HCT116 (cell line): ENCODE data around the gene FAM110D. TPM values are rescaled to one million over a fixed set of nuclear protein-coding genes. Genes with fewer than 3 reads are reported as not detected.

Source experiments
- ATAC-seq: fragments of 200-7000 bp; cut with Tn5 transposase; 2 replicates; pipeline ENCODE4 v1.9.1; 2020; ENCODE audit warnings: mild to moderate bottlenecking, moderate library complexity
- BruUV-seq: library from RNA; stranded (reverse); fragments of 400-500 nt; replicated peaks from 2 replicates; lab custom pipeline; 2021; lab: Mats Ljungman, UMichigan
- CTCF ChIA-PET: fragments of 300-600 bp; sonication (Branson Sonifier 250); formaldehyde crosslinking; loops from one replicate; lab custom pipeline; 2021; ENCODE audit warnings: antibody characterized with exemption; lab: Charles Lee
- POLR2A ChIA-PET: fragments of 300-600, 350-600 bp; sonication (Branson Sonifier 250); formaldehyde crosslinking; loops from one replicate; lab custom pipeline; 2021; ENCODE audit warnings: antibody characterized with exemption; lab: Charles Lee
- RAD21 ChIA-PET, 2 experiments: fragments of 300-600 bp; sonication (Branson Sonifier 250); formaldehyde crosslinking; loops; one replicate each; lab custom pipeline; 2023; ENCODE audit warnings: low total read pairs in 2 of 2; ENCODE audit not compliant: uncharacterized antibody in 2 of 2, unreplicated experiment in 2 of 2, low non-redundant PET in 1 of 2; lab: Charles Lee
- DNase-seq: peaks from one replicate; pipeline ENCODE4 v3.0.0-alpha.2; 2010; ENCODE audit warnings: low read depth, low spot score
- H2AFZ ChIP-seq: fragments of 200-600 bp; shearing (Covaris generic), sonication (generic); 2 replicates; pipeline ENCODE4 v1.6.1; 2017; ENCODE audit warnings: low read depth, mixed run types, mixed read lengths, antibody characterized with exemption, low read length; ENCODE audit not compliant: poor library complexity, severe bottlenecking
- H3K27ac ChIP-seq: 2 replicates; pipeline ENCODE4 v1.5.1; 2012; ENCODE audit warnings: low read depth, low read length
- H3K27me3 ChIP-seq: fragments of 200-600 bp; sonication (generic); 2 replicates; pipeline ENCODE4 v1.6.1; 2016; ENCODE audit warnings: mixed run types, low read length, mixed read lengths; ENCODE audit not compliant: insufficient read depth
- H3K36me3 ChIP-seq, 2 experiments: fragments of 200-500 bp in 1 of 2; fragments of 200-600 bp in 1 of 2; sonication (Bioruptor generic) in 1 of 2; sonication (generic) in 1 of 2; 2 replicates each; pipeline versions ENCODE4 v1.5.1 to v1.6.1; 2014 to 2016; ENCODE audit warnings: low read length in 2 of 2, inconsistent platforms in 1 of 2, mixed read lengths in 1 of 2, mixed run types in 1 of 2; ENCODE audit not compliant: insufficient read depth in 2 of 2, control insufficient read depth in 1 of 2
- H3K4me1 ChIP-seq, 2 experiments: fragments of 200-600 bp in 1 of 2; sonication (generic) in 1 of 2; 2 replicates each; pipeline versions ENCODE4 v1.5.1 to v1.6.1; 2012 to 2017; ENCODE audit warnings: low read length in 2 of 2, inconsistent platforms in 1 of 2, mild to moderate bottlenecking in 1 of 2, mixed read lengths in 1 of 2, mixed run types in 1 of 2, moderate library complexity in 1 of 2; ENCODE audit not compliant: insufficient read depth in 2 of 2, control insufficient read depth in 1 of 2
- H3K4me2 ChIP-seq: fragments of 200-600 bp; sonication (generic); 2 replicates; pipeline ENCODE4 v1.6.1; 2017; ENCODE audit warnings: mixed run types, low read length, mixed read lengths
- H3K4me3 ChIP-seq, 2 experiments: fragments of 200-600 bp in 1 of 2; sonication (generic) in 1 of 2; replicated peaks in 1 of 2; 2 replicates each; pipeline ENCODE4 v1.5.1; 2011 to 2016; ENCODE audit warnings: low read length in 2 of 2, control low read depth in 1 of 2, low read depth in 1 of 2, mild to moderate bottlenecking in 1 of 2, mixed read lengths in 1 of 2, mixed run types in 1 of 2
- H3K79me2 ChIP-seq: fragments of 200-600 bp; sonication (generic); 2 replicates; pipeline ENCODE4 v1.6.1; 2017; ENCODE audit warnings: mild to moderate bottlenecking, mixed run types, low read length, moderate library complexity, mixed read lengths; ENCODE audit not compliant: insufficient read depth
- H3K9ac ChIP-seq: fragments of 200-600 bp; sonication (generic); 2 replicates; pipeline ENCODE4 v1.6.1; 2016; ENCODE audit warnings: low read length, mixed read lengths
- H3K9me2 ChIP-seq: fragments of 200-600 bp; sonication (generic), shearing (Covaris generic); 2 replicates; pipeline ENCODE4 v1.6.1; 2017; ENCODE audit warnings: mixed run types, mild to moderate bottlenecking, moderate library complexity; ENCODE audit not compliant: insufficient read depth
- H3K9me3 ChIP-seq, 2 experiments: fragments of 200-500 bp in 1 of 2; fragments of 200-600 bp in 1 of 2; sonication (Bioruptor generic) in 1 of 2; sonication (generic) in 1 of 2; 2 replicates each; pipeline ENCODE4 v1.6.1; 2014 to 2017; ENCODE audit warnings: low read length in 2 of 2, mixed read lengths in 2 of 2, inconsistent platforms in 1 of 2, low read depth in 1 of 2, mild to moderate bottlenecking in 1 of 2, mixed run types in 1 of 2, moderate library complexity in 1 of 2; ENCODE audit not compliant: control insufficient read depth in 1 of 2, insufficient read depth in 1 of 2
- H4K20me1 ChIP-seq: fragments of 200-600 bp; sonication (generic), shearing (Covaris generic); 2 replicates; pipeline ENCODE4 v1.6.1; 2017; ENCODE audit warnings: mixed run types, mild to moderate bottlenecking, moderate library complexity; ENCODE audit not compliant: insufficient read depth
- CBX3 ChIP-seq: IDR thresholded peaks from 2 replicates; pipeline ENCODE4 v1.6.1; 2012; ENCODE audit warnings: low read depth
- CEBPB ChIP-seq: IDR thresholded peaks from 2 replicates; pipeline ENCODE4 v1.6.1; 2012; ENCODE audit warnings: low read depth
- EGR1 ChIP-seq: IDR thresholded peaks from 2 replicates; pipeline ENCODE4 v1.6.1; 2012; ENCODE audit warnings: low read depth
- ELF1 ChIP-seq: IDR thresholded peaks from 2 replicates; pipeline ENCODE4 v1.6.1; 2012; ENCODE audit warnings: low read depth, borderline replicate concordance
- EZH2 ChIP-seq: fragments of 200-600 bp; sonication (generic); IDR thresholded peaks from 2 replicates; pipeline ENCODE4 v1.6.1; 2017; ENCODE audit warnings: antibody characterized with exemption, mixed run types
- EZH2phosphoT487 ChIP-seq: fragments of 200-600 bp; IDR thresholded peaks from 2 replicates; pipeline ENCODE4 v1.6.1; 2018; ENCODE audit warnings: antibody characterized with exemption, borderline replicate concordance
- POLR2A ChIP-seq: IDR thresholded peaks from 2 replicates; pipeline ENCODE4 v1.7.0; 2011; ENCODE audit warnings: borderline replicate concordance; ENCODE audit not compliant: insufficient read depth, insufficient read length; ENCODE audit errors: extremely low read depth
- POLR2AphosphoS5 ChIP-seq: IDR thresholded peaks from 2 replicates; pipeline ENCODE4 v1.6.1; 2011; ENCODE audit warnings: mild to moderate bottlenecking, low read depth, low read length, moderate library complexity
- SRF ChIP-seq: IDR thresholded peaks from 2 replicates; pipeline ENCODE4 v1.6.1; 2012; ENCODE audit warnings: low read depth
- TCF7L2 ChIP-seq: IDR thresholded peaks from 2 replicates; pipeline ENCODE4 v1.7.0; 2011; ENCODE audit warnings: borderline replicate concordance, inconsistent platforms; ENCODE audit not compliant: insufficient read depth, insufficient read length; ENCODE audit errors: extremely low read depth
- YY1 ChIP-seq: IDR thresholded peaks from 2 replicates; pipeline ENCODE4 v1.6.1; 2011; ENCODE audit warnings: low read length, low read depth, moderate library complexity, mild to moderate bottlenecking; ENCODE audit not compliant: insufficient replicate concordance; ENCODE audit errors: extremely low read depth
- ZNF274 ChIP-seq: fragments of 200-500 bp; sonication (Bioruptor generic); IDR thresholded peaks from 2 replicates; pipeline ENCODE4 v1.6.1; 2014; ENCODE audit warnings: mild to moderate bottlenecking, low read depth, low read length, inconsistent platforms
- intact Hi-C: fragments of 100-400 bp; cut with micrococcal nuclease; formaldehyde crosslinking; loops from 2 replicates; pipeline ENCODE4 v1.10.0; 2022
- total RNA-seq: library from RNA; stranded (reverse); gene quantifications from one replicate; pipeline ENCODE4 v1.2.1, GENCODE V29; 2021; ENCODE audit not compliant: unreplicated experiment
- TF ChIP-seq, protein P1 (sequence below): IDR thresholded peaks from 2 replicates; pipeline ENCODE4 v1.6.1; 2012
- TF ChIP-seq, protein P2 (sequence below): IDR thresholded peaks from 2 replicates; pipeline ENCODE4 v1.6.1; 2012
- TF ChIP-seq, protein P3 (sequence below): IDR thresholded peaks from 2 replicates; pipeline ENCODE4 v1.6.1; 2011; ENCODE audit warnings: mild to moderate bottlenecking, low read length, moderate library complexity; ENCODE audit not compliant: insufficient replicate concordance; ENCODE audit errors: extremely low read depth

Gene FAM110D
- total RNA-seq, 1 experiment from 2014 or later, result 0.34 TPM

DNA sequence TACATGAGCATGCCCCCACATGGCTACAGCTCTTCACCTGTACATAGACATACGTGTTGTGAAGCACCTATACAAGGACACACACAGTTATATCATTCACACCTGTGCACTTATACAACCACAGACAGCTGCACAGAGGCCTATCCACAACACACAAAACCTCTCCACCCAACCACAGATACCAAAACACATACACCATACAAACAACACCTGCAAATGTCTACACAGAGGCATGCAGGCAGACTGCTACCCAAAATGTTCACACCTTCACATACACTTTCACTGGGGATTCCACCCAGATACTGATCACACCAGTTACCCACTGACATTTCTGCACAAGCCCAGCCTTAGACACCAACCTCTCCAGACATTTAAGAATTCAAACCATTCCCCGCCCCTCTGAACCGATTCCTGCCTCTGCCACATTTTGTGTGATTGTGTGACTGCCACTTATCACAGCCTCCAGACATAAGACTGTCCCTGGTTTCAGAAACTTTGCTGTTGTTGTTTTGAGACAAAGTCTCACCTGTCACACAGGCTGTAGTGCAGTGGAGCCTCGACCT lies 7.9 kb downstream of the FAM110D start:
- CTCF ChIA-PET, result no interaction called here
- Histone ChIP-seq H3K27me3 (no peaks in the 10 kb centered on the region), H3K27ac (no peak overlapping the region), H2AFZ (no peak overlapping the region), H3K9me3 (no peaks in the 10 kb centered on the region), H3K9ac (no peak overlapping the region), H3K9me2 (no peaks in the 10 kb centered on the region), H3K36me3 (no peaks in the 10 kb centered on the region; a peak in 1 of 4 replicates), H3K4me1 (peaks cover 10 to 42% of the 10 kb centered on the region in 2 experiments), H3K79me2 (peaks cover 20% of the 10 kb centered on the region), H3K4me2 (no peak overlapping the region), H4K20me1 (no peaks in the 10 kb centered on the region), H3K4me3 (no peak overlapping the region)
- DNase-seq (no peak), ATAC-seq (no peak)
- TF ChIP-seq POLR2AphosphoS5 (no peak), SRF (no peak), ZNF274 (no peak), EGR1 (no peak), POLR2A (no peak)
- TF ChIP-seq, protein P1, sequence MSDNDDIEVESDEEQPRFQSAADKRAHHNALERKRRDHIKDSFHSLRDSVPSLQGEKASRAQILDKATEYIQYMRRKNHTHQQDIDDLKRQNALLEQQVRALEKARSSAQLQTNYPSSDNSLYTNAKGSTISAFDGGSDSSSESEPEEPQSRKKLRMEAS, result no peak
- BruUV-seq, result no TSS peak
- intact Hi-C loops, result loop anchor here (5.0 kb wide), 3 partner anchors 129 to 226 kb away; no protein-coding TSS in a partner anchor
- RAD21 ChIA-PET, result no interaction called here
- POLR2A ChIA-PET, result no interaction called here

DNA sequence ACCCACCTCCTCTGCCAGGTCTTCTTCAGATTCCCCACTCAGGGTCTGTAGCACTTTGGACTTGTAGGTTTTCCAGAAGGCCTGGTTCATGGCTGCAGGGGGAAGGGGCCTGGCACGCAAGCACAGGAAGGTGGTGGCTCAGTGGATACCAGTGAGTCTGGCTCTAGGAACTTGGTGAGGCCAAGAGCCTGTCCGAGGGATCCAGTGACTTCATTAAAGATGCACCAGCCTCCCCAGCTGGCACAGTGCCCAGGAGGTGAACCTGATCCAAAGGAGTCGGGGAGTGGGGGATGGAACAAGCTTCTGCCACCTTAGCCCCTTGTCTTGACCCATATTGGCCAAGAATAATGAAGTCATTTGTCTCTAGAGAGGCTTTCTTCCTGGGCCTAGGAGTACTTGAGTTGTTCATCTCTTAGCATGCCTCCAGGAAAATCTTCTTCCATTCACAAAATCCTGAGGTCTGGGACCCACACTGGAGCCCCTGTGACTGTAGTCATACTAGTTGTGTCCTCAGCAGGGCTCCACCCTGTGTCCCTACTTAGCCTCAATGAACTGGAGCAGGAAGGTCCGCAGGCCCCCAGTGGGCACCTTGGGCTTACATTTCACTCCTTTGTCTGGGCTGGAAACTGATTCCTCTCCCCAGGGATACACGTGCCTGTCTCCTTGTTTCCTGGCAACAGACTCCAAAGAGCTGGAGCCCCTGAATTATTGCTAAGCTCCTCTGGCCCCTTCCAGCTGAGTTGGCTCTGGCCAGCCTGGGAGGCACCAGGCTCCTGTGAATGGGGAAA lies 9.7 kb downstream of the FAM110D start, which contains the start of gene C1orf232:
Gene C1orf232 (minus strand): TSS at position 554 of the 788 bp plus-strand sequence. CDS start 464 bp downstream, at position 90.
- peak within 1 kb of the TSS; percentile 74; the same call in 1 of the 2 replicates for H3K27ac ChIP-seq
- H3K9me2 ChIP-seq, result no peaks in the 10 kb centered on the region
- H3K36me3 ChIP-seq, result no peaks in the 10 kb centered on the region; a peak in 1 of 4 replicates
- no peaks in the 10 kb centered on the region for H4K20me1 ChIP-seq
- intact Hi-C loops, result loop anchor here (5.0 kb wide), 3 partner anchors 131 to 224 kb away; no protein-coding TSS in a partner anchor
- peak within 1 kb of the TSS; percentile 98 for H3K4me2 ChIP-seq
- H2AFZ ChIP-seq, result peak within 1 kb of the TSS; percentile 33
- DNase-seq (no peak), ATAC-seq (no peak)
- peaks cover 8 to 34% of the 10 kb centered on the region in 2 experiments for H3K4me1 ChIP-seq
- H3K4me3 ChIP-seq, result peak within 1 kb of the TSS; percentile 89 to 96
- no TSS peak for BruUV-seq
- ChIA-PET RAD21 (no interaction called here), CTCF (interaction anchor here (1.3 to 2.0 kb wide), 5 partner anchors 23 to 248 kb away, joined by 5 to 27 read pairs (median 5); partner anchors contain the start of gene CEP85), POLR2A (interaction anchor here (1.2 kb wide), 1 partner anchor 8 kb away, joined by 4 read pairs; no protein-coding TSS in a partner anchor)
- H3K79me2 ChIP-seq, result peaks cover 20% of the 10 kb centered on the region
- H3K9ac ChIP-seq, result peak within 1 kb of the TSS; percentile 93
- H3K27me3 ChIP-seq, result no peaks in the 10 kb centered on the region
- H3K9me3 ChIP-seq, result no peaks in the 10 kb centered on the region
- TF ChIP-seq EZH2 (no peak), ZNF274 (no peak), YY1 (no peak), POLR2A (no peak), CBX3 (no peak), ELF1 (no peak), EZH2phosphoT487 (no peak), TCF7L2 (no peak), CEBPB (no peak)
- TF ChIP-seq, protein P2, sequence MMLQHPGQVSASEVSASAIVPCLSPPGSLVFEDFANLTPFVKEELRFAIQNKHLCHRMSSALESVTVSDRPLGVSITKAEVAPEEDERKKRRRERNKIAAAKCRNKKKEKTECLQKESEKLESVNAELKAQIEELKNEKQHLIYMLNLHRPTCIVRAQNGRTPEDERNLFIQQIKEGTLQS, result no peak
- TF ChIP-seq, protein P3, sequence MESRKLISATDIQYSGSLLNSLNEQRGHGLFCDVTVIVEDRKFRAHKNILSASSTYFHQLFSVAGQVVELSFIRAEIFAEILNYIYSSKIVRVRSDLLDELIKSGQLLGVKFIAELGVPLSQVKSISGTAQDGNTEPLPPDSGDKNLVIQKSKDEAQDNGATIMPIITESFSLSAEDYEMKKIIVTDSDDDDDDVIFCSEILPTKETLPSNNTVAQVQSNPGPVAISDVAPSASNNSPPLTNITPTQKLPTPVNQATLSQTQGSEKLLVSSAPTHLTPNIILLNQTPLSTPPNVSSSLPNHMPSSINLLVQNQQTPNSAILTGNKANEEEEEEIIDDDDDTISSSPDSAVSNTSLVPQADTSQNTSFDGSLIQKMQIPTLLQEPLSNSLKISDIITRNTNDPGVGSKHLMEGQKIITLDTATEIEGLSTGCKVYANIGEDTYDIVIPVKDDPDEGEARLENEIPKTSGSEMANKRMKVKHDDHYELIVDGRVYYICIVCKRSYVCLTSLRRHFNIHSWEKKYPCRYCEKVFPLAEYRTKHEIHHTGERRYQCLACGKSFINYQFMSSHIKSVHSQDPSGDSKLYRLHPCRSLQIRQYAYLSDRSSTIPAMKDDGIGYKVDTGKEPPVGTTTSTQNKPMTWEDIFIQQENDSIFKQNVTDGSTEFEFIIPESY, result no peak
- TF ChIP-seq, protein P1, result no peak
